Stimulated activated memory B cell treated with anti-CD40 and anti-IgM and Interleukin-4, amounts not matched to agents 10 μg/mL and 1 μg/mL and 100 μg/mL, for 72 hours (primary cell): ENCODE measurements around the gene UBE2E3.

Experiments
- ATAC-seq: fragments of 150-1000 bp; cut with Tn5 transposase; 2 replicates; pipeline ENCODE4 v1.10.0; 2021
- H3K27ac Mint-ChIP-seq: one replicate; pipeline ENCODE4 v1.8.0; 2022; ENCODE audit warnings: mild to moderate bottlenecking, mixed read lengths
- H3K27me3 Mint-ChIP-seq: one replicate; pipeline ENCODE4 v1.8.0; 2022; ENCODE audit warnings: mixed read lengths
- H3K36me3 Mint-ChIP-seq: one replicate; pipeline ENCODE4 v1.8.0; 2022; ENCODE audit warnings: mixed read lengths
- H3K4me1 Mint-ChIP-seq: one replicate; pipeline ENCODE4 v1.8.0; 2022; ENCODE audit warnings: mixed read lengths
- H3K4me3 Mint-ChIP-seq: one replicate; pipeline ENCODE4 v1.8.0; 2022; ENCODE audit warnings: mild to moderate bottlenecking, moderate library complexity, mixed read lengths
- H3K9me3 Mint-ChIP-seq: one replicate; pipeline ENCODE4 v1.8.0; 2022; ENCODE audit warnings: mixed read lengths

The UBE2E3 gene

GRCh38 chr2:181107628-181107945, 127.2 kb downstream of the UBE2E3 start:
- H3K4me3 Mint-ChIP-seq = no peak overlapping the region
- H3K9me3 Mint-ChIP-seq = no peaks in the 10 kb centered on the region
- no peaks in the 10 kb centered on the region for H3K27me3 Mint-ChIP-seq
- peaks cover 15% of the 10 kb centered on the region for H3K4me1 Mint-ChIP-seq
- no peaks in the 10 kb centered on the region for H3K36me3 Mint-ChIP-seq
- no peak for ATAC-seq
- no peak overlapping the region for H3K27ac Mint-ChIP-seq

- Mint-ChIP-seq H3K36me3 (no peaks in the 10 kb centered on the region), H3K9me3 (no peaks in the 10 kb centered on the region)
These were observed 130.7 kb downstream of the UBE2E3 start for GRCh38 chr2:181111059-181111458.

GRCh38 chr2:181112916-181113315, 132.5 kb downstream of the UBE2E3 start:
- H3K9me3 Mint-ChIP-seq = no peaks in the 10 kb centered on the region
- no peaks in the 10 kb centered on the region for H3K4me1 Mint-ChIP-seq
- no peak for ATAC-seq
- H3K27ac Mint-ChIP-seq = no peak overlapping the region
- no peaks in the 10 kb centered on the region for H3K36me3 Mint-ChIP-seq
- H3K27me3 Mint-ChIP-seq = no peaks in the 10 kb centered on the region
- H3K4me3 Mint-ChIP-seq = no peak overlapping the region

More at GRCh38 chr2:181111059-181111458, 130.7 kb downstream of the UBE2E3 start:
- no peaks in the 10 kb centered on the region for H3K27me3 Mint-ChIP-seq
- H3K4me3 Mint-ChIP-seq = no peak overlapping the region
- peaks cover 8% of the 10 kb centered on the region for H3K4me1 Mint-ChIP-seq
- H3K27ac Mint-ChIP-seq = no peak overlapping the region
- no peak for ATAC-seq
